HEK293T (cell line): Measurements from ENCODE around the gene SF3B6.

ENCODE experiments used
- BHLHE40 ChIP-seq: fragments of 450-650 bp; IDR thresholded peaks from 2 replicates; pipeline ENCODE4 v1.6.1; 2016; ENCODE audit warnings: mild to moderate bottlenecking, moderate library complexity, borderline replicate concordance
- FOXA1 ChIP-seq: fragments of 450-650 bp; IDR thresholded peaks from 2 replicates; pipeline ENCODE4 v1.6.1; 2016; ENCODE audit warnings: mild to moderate bottlenecking
- FOXK2 ChIP-seq: fragments of 450-650 bp; IDR thresholded peaks from 2 replicates; pipeline ENCODE4 v1.6.1; 2016; ENCODE audit warnings: mild to moderate bottlenecking
- FOXM1 ChIP-seq: fragments of 450-650 bp; IDR thresholded peaks from 2 replicates; pipeline ENCODE4 v1.6.1; 2017; ENCODE audit warnings: mild to moderate bottlenecking, borderline replicate concordance
- HDGF ChIP-seq: fragments of 450-650 bp; IDR thresholded peaks from 2 replicates; pipeline ENCODE4 v1.6.1; 2017; ENCODE audit warnings: antibody characterized with exemption, borderline replicate concordance
- L3MBTL2 ChIP-seq: fragments of 450-650 bp; conservative IDR thresholded peaks from 2 replicates; pipeline ENCODE4 v1.6.1; 2016; ENCODE audit warnings: mild to moderate bottlenecking
- SP1 ChIP-seq: fragments of 450-650 bp; IDR thresholded peaks from 2 replicates; pipeline ENCODE4 v1.6.1; 2017
- SUZ12 ChIP-seq: fragments of 450-650 bp; IDR thresholded peaks from 2 replicates; pipeline ENCODE4 v1.6.1; 2016; ENCODE audit warnings: mild to moderate bottlenecking
- ZNF384 ChIP-seq: fragments of 450-650 bp; IDR thresholded peaks from 2 replicates; pipeline ENCODE4 v1.6.1; 2016
- TF ChIP-seq, protein P1 (sequence below): fragments of 450-650 bp; IDR thresholded peaks from 2 replicates; pipeline ENCODE4 v1.6.1; 2016

GRCh38 chr2:24122366-24123194, 46.5 kb upstream of the SF3B6 start:
- peak; percentile 87; the same call in 1 of the 2 replicates for TF ChIP-seq L3MBTL2
- TF ChIP-seq SUZ12, result no peak
- TF ChIP-seq FOXM1, result no peak
- no peak for TF ChIP-seq FOXK2
- TF ChIP-seq SP1, result no peak
- TF ChIP-seq HDGF, result peak; percentile 70; the same call in 1 of the 2 replicates
- TF ChIP-seq ZNF384, result no peak
- TF ChIP-seq, protein P1, sequence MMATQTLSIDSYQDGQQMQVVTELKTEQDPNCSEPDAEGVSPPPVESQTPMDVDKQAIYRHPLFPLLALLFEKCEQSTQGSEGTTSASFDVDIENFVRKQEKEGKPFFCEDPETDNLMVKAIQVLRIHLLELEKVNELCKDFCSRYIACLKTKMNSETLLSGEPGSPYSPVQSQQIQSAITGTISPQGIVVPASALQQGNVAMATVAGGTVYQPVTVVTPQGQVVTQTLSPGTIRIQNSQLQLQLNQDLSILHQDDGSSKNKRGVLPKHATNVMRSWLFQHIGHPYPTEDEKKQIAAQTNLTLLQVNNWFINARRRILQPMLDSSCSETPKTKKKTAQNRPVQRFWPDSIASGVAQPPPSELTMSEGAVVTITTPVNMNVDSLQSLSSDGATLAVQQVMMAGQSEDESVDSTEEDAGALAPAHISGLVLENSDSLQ, result no peak
- TF ChIP-seq BHLHE40, result no peak
- TF ChIP-seq FOXA1, result no peak
